SU-DHL-6 (cell line): Measurements from ENCODE around the gene GALNT15.

Experiments
- CTCF ChIP-seq: fragments of 200-600 bp; sonication (generic); IDR thresholded peaks from one replicate; pipeline ENCODE4 v1.5.1; 2017; ENCODE audit warnings: antibody characterized with exemption, mild to moderate bottlenecking, low read length, moderate library complexity; ENCODE audit not compliant: insufficient read depth, poor library complexity, severe bottlenecking
- EZH2phosphoT487 ChIP-seq: fragments of 200-600 bp; sonication (generic), shearing (Covaris generic); conservative IDR thresholded peaks from 2 replicates; pipeline ENCODE4 v1.6.1; 2018; ENCODE audit warnings: mild to moderate bottlenecking, antibody characterized with exemption, low read length, moderate library complexity, mixed read lengths

- TF ChIP-seq CTCF (no peak), EZH2phosphoT487 (no peak)
Observed at GRCh38 chr3:16249886-16250285, 75.4 kb downstream of the GALNT15 start.
